Measurements from ENCODE around the gene GIPC2. TPM values are rescaled to one million over a fixed set of nuclear protein-coding genes. Genes with fewer than 3 reads are reported as not detected.

The GIPC2 gene
- total RNA-seq, 1 experiment from 2014 or later: 0.07 TPM

- peaks cover 5 to 8% of the 10 kb centered on the region in 2 experiments; a peak in 3 of 4 replicates for H3K36me3 ChIP-seq (ENCODE audit: control insufficient read depth in 1 of 2, insufficient read depth in 2 of 2, low read length in 2 of 2)
- no peak for ATAC-seq
- TF ChIP-seq CEBPB (IDR thresholded peaks at IDR 0.05; ENCODE audit: low read depth) (no peak), JUND (IDR thresholded peaks at IDR 0.05) (no peak), POLR2A (IDR thresholded peaks at IDR 0.05; ENCODE audit: borderline replicate concordance, extremely low read depth, insufficient read depth, insufficient read length) (no peak), TCF7L2 (IDR thresholded peaks at IDR 0.05; ENCODE audit: borderline replicate concordance, extremely low read depth, insufficient read depth, insufficient read length) (no peak), CBX3 (IDR thresholded peaks at IDR 0.05; ENCODE audit: low read depth) (no peak), RAD21 (IDR thresholded peaks at IDR 0.05; ENCODE audit: low read depth) (no peak), CTCF (IDR thresholded peaks at IDR 0.05 in 2 of 3, conservative IDR thresholded peaks at IDR 0.05 in 1 of 3; ENCODE audit: borderline replicate concordance in 1 of 3, insufficient read depth in 1 of 3, low read depth in 2 of 3, low read length in 2 of 3) (no peak), EZH2phosphoT487 (IDR thresholded peaks at IDR 0.05; ENCODE audit: borderline replicate concordance) (no peak), ZNF274 (IDR thresholded peaks at IDR 0.05; ENCODE audit: low read depth, low read length) (no peak), REST (IDR thresholded peaks at IDR 0.05; ENCODE audit: low read depth) (no peak), POLR2AphosphoS5 (IDR thresholded peaks at IDR 0.05; ENCODE audit: low read depth, low read length) (no peak), ZFX (IDR thresholded peaks at IDR 0.05) (no peak), YY1 (IDR thresholded peaks at IDR 0.05; ENCODE audit: extremely low read depth, insufficient replicate concordance, low read depth, low read length) (no peak)
- H3K9ac ChIP-seq (ENCODE audit: low read length): no peak overlapping the region
- H3K9me3 ChIP-seq (ENCODE audit: control insufficient read depth in 1 of 2, insufficient read depth in 1 of 2, low read depth in 1 of 2, low read length in 2 of 2): no peaks in the 10 kb centered on the region
- no peak for DNase-seq (ENCODE audit: low read depth, low spot score)
- H4K20me1 ChIP-seq (ENCODE audit: insufficient read depth): no peaks in the 10 kb centered on the region; the same call in 1 of the 2 replicates
- H3K9me2 ChIP-seq (ENCODE audit: insufficient read depth): no peaks in the 10 kb centered on the region
- no peak overlapping the region for H2AFZ ChIP-seq (ENCODE audit: low read depth, low read length, poor library complexity, severe bottlenecking)
- ChIA-PET POLR2A (no interaction called here), RAD21 (ENCODE audit: low non-redundant PET in 1 of 2, low total read pairs in 2 of 2, uncharacterized antibody in 2 of 2, unreplicated experiment in 2 of 2) (no interaction called here), CTCF (no interaction called here)
- no peak overlapping the region for H3K27ac ChIP-seq (ENCODE audit: low read depth, low read length)
- peaks cover 75% of the 10 kb centered on the region for H3K79me2 ChIP-seq (ENCODE audit: insufficient read depth, low read length)
- no peaks in the 10 kb centered on the region for H3K27me3 ChIP-seq (ENCODE audit: insufficient read depth, low read length)
- intact Hi-C loops (cut with micrococcal nuclease): no loop called here
- no TSS peak for BruUV-seq (replicated peaks)
- no peak overlapping the region for H3K4me3 ChIP-seq (replicated peaks in 1 of 2; ENCODE audit: low read depth in 1 of 2, low read length in 2 of 2)
- no peak overlapping the region for H3K4me2 ChIP-seq (ENCODE audit: low read length)
- H3K4me1 ChIP-seq (ENCODE audit: control insufficient read depth in 1 of 2, insufficient read depth in 2 of 2, low read length in 2 of 2): peaks cover 6 to 8% of the 10 kb centered on the region in 2 experiments
Measured at GRCh38 chr1:78011050-78011449, 34.7 kb upstream of the GIPC2 start.

All from HCT116 (cell line).